Neutrophil (primary cell): Measurements from ENCODE around the gene SYVN1.
"Not testable (repeated sequence)": the region's sequence is repeated elsewhere in the genome, so short reads cannot be mapped to it uniquely, and the experiment has no call there.

Source experiments
- H3K27ac ChIP-seq: fragments of 200-600 bp; sonication (generic); 2 replicates; pipeline ENCODE4 v1.5.1; 2016; ENCODE audit warnings: mild to moderate bottlenecking, moderate library complexity
- H3K27me3 ChIP-seq: fragments of 200-600 bp; sonication (generic); 2 replicates; pipeline ENCODE4 v1.6.0; 2016; ENCODE audit warnings: mild to moderate bottlenecking
- H3K36me3 ChIP-seq: fragments of 200-600 bp; sonication (generic); 2 replicates; pipeline ENCODE4 v1.5.1; 2017
- H3K4me1 ChIP-seq, 2 experiments: fragments of 200-600 bp in 1 of 2; sonication (generic) in 1 of 2; 1 replicate in 1 of 2; 2 replicates in 1 of 2; pipeline versions ENCODE4 v1.5.1 to v1.6.1; 2013 to 2016; ENCODE audit warnings: low read depth in 1 of 2, low read length in 1 of 2, mild to moderate bottlenecking in 1 of 2, moderate library complexity in 1 of 2; ENCODE audit not compliant: control insufficient read depth in 1 of 2, insufficient read depth in 1 of 2
- H3K4me3 ChIP-seq, 2 experiments: fragments of 200-600 bp in 1 of 2; sonication (generic) in 1 of 2; 1 replicate in 1 of 2; 2 replicates in 1 of 2; pipeline ENCODE4 v1.5.1; 2013 to 2016; ENCODE audit warnings: low read depth in 1 of 2, low read length in 1 of 2, mild to moderate bottlenecking in 1 of 2, moderate library complexity in 1 of 2
- H3K9me3 ChIP-seq: fragments of 200-600 bp; sonication (generic); 2 replicates; pipeline ENCODE4 v1.5.1; 2016
- CTCF ChIP-seq: fragments of 200-600 bp; sonication (generic); IDR thresholded peaks from 2 replicates; pipeline ENCODE4 v1.5.1; 2016; ENCODE audit warnings: antibody characterized with exemption

SYVN1 gene

GRCh38 chr11:65180877-65181568 lies 46.7 kb upstream of the SYVN1 start:
- H3K4me1 ChIP-seq: peaks cover 22 to 26% of the 10 kb centered on the region in 2 experiments
- peak; percentile 74 for TF ChIP-seq CTCF
- peak overlapping the region; percentile 85 for H3K4me3 ChIP-seq
- no peaks in the 10 kb centered on the region for H3K9me3 ChIP-seq
- peaks cover 29% of the 10 kb centered on the region for H3K36me3 ChIP-seq
- no peaks in the 10 kb centered on the region for H3K27me3 ChIP-seq
- peak overlapping the region; percentile 88 for H3K27ac ChIP-seq

GRCh38 chr11:65174571-65175010 lies 40.3 kb upstream of the SYVN1 start:
- H3K9me3 ChIP-seq, H3K4me3 ChIP-seq, H3K4me1 ChIP-seq, H3K27ac ChIP-seq, H3K27me3 ChIP-seq, H3K36me3 ChIP-seq: not testable (repeated sequence)

GRCh38 chr11:65172600-65172999 lies 38.3 kb upstream of the SYVN1 start:
- Histone ChIP-seq H3K9me3 (no peaks in the 10 kb centered on the region), H3K4me1 (peaks cover 5 to 7% of the 10 kb centered on the region in 2 experiments), H3K27me3 (no peaks in the 10 kb centered on the region), H3K36me3 (no peaks in the 10 kb centered on the region), H3K27ac (no peak overlapping the region), H3K4me3 (no peak overlapping the region)
- TF ChIP-seq CTCF: no peak

- Histone ChIP-seq H3K9me3 (no peaks in the 10 kb centered on the region), H3K36me3 (no peaks in the 10 kb centered on the region), H3K4me3 (no peak within 1 kb of the TSS), H3K27ac (no peak within 1 kb of the TSS), H3K4me1 (peaks cover 5 to 7% of the 10 kb centered on the region in 2 experiments), H3K27me3 (no peaks in the 10 kb centered on the region)
- TF ChIP-seq CTCF: no peak
Observed at GRCh38 chr11:65170058-65170534, 35.8 kb upstream of the SYVN1 start, which contains the start of gene SPDYC. TSS of gene SPDYC (plus strand) at chr11:65170233. CDS start at chr11:65171358, 1,125 bp downstream.

GRCh38 chr11:65169164-65169641 lies 34.9 kb upstream of the SYVN1 start:
- Histone ChIP-seq H3K4me3 (no peak overlapping the region), H3K9me3 (no peaks in the 10 kb centered on the region), H3K27me3 (no peaks in the 10 kb centered on the region), H3K4me1 (peaks cover 5 to 7% of the 10 kb centered on the region in 2 experiments), H3K27ac (no peak overlapping the region), H3K36me3 (no peaks in the 10 kb centered on the region)
- no peak for TF ChIP-seq CTCF

GRCh38 chr11:65167656-65168055 lies 33.3 kb upstream of the SYVN1 start:
- Histone ChIP-seq H3K36me3 (no peaks in the 10 kb centered on the region), H3K4me1 (peaks cover 5 to 7% of the 10 kb centered on the region in 2 experiments), H3K27me3 (no peaks in the 10 kb centered on the region), H3K27ac (no peak overlapping the region), H3K9me3 (no peaks in the 10 kb centered on the region), H3K4me3 (no peak overlapping the region)
- TF ChIP-seq CTCF: no peak
